OCI-LY7 (cell line): Measurements from ENCODE around the gene KDM4F.

Experiments
- CTCF ChIP-seq: fragments of 200-600 bp; sonication (generic); conservative IDR thresholded peaks from 2 replicates; pipeline ENCODE4 v1.5.1; 2014; ENCODE audit warnings: mild to moderate bottlenecking, antibody characterized with exemption, low read length, moderate library complexity, mixed read lengths
- EZH2phosphoT487 ChIP-seq: fragments of 200-600 bp; sonication (generic); IDR thresholded peaks from 2 replicates; pipeline ENCODE4 v1.6.1; 2018; ENCODE audit warnings: low read depth, borderline replicate concordance, mild to moderate bottlenecking, mixed run types, antibody characterized with exemption, low read length, moderate library complexity, mixed read lengths

GRCh38 chr11:95095858-95096587, 46.8 kb downstream of the KDM4F start:
- TF ChIP-seq EZH2phosphoT487, result no peak
- no peak for TF ChIP-seq CTCF
